ENCODE measurements around the gene RPS2.

The RPS2 gene

DNA sequence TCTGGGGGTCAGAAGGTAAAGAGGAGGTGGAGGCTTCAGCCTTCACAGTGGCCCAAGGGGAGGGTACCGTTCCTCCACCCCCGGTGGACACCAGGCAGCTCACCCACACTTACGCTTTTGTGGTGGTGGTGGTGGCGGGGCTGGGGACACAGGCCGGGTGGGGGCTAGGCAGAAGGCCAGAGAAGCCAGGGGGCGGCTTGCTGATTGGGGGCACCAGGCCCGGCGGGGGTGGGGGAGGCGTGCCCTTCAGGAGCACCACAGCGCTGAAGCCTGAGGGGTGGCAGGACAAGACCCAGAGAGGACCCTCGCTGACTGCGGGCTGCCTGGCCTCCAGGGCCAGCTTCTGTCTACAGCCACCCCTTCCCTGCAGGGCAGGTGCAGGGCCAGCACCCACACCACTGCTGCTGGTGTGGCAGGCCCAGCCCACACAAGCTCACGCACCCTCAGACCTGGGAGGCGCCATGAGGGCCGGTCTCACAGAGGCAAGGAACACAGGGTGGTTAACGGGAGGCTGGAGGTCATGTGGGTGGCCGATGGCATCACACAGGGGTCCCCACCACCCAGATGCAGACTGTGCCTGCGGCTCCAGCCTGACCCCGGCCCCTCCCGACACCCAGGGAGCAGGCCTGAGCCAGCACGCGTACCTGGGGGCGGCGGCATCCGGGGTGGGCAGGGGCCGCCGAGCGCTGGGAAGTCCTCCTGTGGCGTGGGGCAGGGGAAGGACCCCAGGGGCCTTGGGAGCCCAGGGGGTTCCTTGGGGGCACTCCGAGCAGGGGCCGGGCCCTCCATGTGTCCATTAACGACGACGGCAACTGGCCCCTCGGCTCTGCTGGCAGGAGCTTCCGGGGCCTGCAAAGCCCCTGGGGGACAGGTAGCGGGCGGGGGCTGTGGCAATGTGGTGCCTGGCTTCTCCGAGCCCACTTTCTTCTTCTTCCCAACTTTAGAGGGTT is 34.5 kb upstream of the RPS2 start:
- no peak for FAIRE-seq

DNA sequence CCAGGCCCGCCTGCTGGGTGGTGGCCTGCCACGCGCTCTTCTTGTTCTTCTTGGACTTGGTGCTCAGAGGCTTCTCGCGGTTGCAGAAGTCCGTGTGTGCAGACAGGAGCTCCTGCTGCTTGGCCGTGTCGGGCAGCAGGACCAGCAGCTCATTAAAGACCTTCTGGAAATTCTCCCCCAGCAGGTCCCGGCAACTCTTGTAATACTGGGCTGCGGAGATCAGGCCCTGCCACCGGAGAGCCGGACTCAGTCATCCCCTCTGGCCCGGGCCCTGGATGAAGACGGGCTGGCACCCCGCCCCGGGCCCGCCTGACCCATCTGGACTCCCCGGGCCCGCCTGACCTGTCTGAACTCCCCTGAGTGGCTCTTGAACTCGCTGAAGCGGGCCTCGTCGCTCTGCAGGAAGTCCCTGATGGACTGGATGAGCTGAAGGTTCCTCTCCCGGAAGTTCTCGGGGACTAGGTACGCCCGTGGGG is 33.8 kb upstream of the RPS2 start:
- FAIRE-seq: no peak

DNA sequence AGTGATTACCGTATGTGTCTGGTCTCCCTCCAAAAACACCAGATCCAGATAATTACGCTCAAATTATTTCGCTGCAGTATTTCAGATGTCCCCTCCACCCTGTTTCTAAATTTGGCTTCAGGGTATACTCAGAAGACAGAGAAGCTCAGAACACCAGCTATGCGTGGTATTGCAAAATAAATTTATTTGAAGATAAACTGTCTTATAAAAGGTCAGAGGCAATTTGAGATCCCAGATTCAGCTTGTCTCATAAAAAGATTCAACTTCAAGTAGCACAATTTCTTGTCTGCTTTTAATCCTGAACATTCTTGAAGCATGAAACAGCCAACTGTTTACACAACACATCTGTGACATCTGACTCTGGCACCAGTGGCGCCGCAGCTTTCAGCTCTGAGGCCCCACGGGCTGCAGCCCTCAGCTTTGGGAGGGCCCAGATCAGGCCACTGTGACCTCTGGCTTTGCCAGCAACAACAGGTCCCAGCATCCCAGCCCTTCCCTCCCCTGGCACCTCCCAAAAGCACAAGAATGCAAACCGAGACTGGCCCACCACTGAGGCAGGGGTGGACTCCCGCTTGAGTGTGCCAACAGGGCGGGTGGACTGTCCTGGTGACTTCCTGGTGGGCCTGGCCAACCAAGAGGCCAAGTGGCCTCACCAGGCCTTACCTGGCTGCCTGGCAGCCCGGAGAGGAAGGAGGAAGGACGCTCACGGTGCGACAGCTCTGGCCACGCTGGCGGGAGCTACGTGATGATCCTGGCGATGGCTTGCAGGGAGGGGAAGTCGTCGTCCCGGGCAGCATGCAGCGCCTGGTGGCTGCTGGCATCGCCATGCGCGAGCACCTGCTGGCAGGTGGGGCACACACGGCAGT is 33.1 kb upstream of the RPS2 start:
- no peak for FAIRE-seq

GRCh38 chr16:1993731-1994131 is 29.1 kb upstream of the RPS2 start:
- FAIRE-seq: no peak

DNA sequence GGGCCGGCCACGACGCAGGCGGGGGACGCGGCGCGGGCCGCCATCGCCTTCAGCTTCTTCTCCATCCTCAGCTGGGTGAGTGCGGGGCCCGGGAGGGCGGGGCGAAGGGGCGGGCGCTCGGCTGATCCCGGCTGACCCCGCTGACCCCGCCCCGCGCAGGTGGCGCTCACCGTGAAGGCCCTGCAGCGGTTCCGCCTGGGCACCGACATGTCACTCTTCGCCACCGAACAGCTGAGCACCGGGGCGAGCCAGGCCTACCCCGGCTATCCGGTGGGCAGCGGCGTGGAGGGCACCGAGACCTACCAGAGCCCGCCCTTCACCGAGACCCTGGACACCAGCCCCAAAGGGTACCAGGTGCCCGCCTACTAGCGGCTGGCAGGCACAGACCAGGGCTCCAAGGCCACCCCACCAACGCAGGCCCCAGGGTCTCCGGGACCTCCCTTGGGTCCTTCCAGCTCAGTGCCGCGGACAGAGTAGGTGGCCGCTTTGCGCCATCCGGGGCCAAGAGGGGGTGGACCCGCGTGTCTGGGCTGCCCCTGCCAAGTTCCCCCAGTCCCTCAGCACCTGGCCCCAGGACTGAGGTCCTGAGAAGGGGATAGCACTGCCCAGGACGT is 28.2 kb upstream of the RPS2 start:
- no peak for FAIRE-seq

GRCh38 chr16:1991948-1992703 is 27.5 kb upstream of the RPS2 start:
- FAIRE-seq: no peak

DNA sequence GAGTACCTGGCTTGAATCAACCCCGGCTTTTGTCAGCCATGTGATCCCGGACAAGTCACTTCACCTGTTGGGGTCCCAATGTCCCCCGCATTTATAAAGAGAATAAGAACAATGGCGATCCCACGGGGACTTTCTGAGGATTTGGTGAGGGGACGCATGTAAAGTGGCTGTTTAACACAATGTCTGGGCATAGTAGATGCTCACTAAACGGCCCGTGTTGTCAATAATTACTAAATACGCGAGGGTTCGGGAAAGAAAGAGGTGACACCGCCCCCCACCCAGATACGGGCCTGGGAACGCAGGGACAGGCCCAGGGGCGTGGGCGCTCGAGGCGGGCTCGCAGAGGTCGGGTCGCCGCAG is 26.9 kb upstream of the RPS2 start:
- FAIRE-seq: no peak

- FAIRE-seq: no peak
Measured at GRCh38 chr16:1991135-1991551, 26.5 kb upstream of the RPS2 start.

- no peak for FAIRE-seq
Measured at GRCh38 chr16:1990351-1991134, 25.9 kb upstream of the RPS2 start.

GRCh38 chr16:1990101-1990350 is 25.4 kb upstream of the RPS2 start:
- no peak for FAIRE-seq

DNA sequence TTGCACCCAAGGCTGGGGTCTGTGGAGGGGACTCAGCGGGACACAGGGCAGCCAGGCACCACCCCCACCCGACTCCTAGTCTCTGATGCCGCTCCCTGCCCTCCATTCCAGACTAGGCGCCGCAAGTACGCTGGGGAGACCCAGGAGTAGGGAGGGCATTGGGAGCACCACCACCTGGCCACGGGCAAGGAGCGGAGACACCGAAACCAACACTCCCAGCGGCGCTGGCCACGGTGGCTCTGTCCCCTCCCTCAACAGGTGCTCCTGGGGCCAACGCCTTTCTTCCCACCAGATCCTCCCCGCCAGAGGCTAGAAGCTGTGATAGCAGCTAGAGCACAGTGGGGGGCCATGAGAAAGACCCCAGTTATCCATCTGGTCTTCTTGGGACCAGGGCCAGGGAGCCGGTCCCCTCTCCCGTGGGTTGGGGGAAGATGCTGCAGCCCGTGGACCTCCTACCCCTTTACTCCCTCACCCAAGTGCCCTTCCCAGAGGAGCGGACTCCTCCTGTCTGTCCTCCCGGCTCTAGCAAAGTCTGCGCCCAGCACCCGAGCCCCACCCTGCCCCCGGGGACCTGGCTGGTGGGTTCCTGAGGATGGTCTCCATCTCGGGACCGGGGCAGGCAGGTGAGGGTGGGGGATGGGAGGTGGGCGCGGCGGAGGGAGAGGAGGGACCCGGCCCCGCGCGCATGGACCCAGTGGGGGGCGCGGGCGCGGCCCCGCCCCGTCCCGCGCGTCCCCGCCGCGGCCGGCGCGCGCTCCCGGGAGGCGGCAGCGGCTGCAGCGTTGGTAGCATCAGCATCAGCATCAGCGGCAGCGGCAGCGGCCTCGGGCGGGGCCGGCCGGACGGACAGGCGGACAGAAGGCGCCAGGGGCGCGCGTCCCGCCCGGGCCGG is 24.8 kb upstream of the RPS2 start, which contains the start of gene SYNGR3:
TSS of gene SYNGR3 (plus strand) at position 762 of the 892 bp plus-strand sequence. CDS start 133 bp downstream, outside the sequence.
- FAIRE-seq: no peak

DNA sequence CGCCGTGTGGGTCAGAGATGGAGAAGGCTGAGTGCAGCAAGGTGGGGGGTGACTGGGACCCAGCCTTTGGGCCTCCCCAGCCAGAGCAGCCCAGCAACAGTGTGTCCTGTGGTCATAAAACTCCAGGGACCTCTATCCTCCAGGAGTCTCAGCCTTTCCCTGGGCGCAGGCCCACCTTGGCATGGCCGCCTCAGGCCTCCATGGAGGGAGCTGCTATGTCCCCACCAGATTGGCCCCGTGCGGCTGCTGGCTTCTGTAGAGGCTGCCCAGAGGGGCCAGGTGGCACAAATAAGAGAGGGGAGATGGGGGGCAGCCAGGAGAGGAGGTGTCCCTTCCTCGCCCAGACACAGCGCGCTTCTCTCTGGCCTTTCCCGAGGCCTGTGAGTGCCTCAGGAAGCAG is 22.6 kb upstream of the RPS2 start:
- no peak for FAIRE-seq

GRCh38 chr16:1985466-1986150 is 21.0 kb upstream of the RPS2 start:
- no peak for FAIRE-seq

GRCh38 chr16:1984347-1985225 is 20.0 kb upstream of the RPS2 start:
- FAIRE-seq: no peak

DNA sequence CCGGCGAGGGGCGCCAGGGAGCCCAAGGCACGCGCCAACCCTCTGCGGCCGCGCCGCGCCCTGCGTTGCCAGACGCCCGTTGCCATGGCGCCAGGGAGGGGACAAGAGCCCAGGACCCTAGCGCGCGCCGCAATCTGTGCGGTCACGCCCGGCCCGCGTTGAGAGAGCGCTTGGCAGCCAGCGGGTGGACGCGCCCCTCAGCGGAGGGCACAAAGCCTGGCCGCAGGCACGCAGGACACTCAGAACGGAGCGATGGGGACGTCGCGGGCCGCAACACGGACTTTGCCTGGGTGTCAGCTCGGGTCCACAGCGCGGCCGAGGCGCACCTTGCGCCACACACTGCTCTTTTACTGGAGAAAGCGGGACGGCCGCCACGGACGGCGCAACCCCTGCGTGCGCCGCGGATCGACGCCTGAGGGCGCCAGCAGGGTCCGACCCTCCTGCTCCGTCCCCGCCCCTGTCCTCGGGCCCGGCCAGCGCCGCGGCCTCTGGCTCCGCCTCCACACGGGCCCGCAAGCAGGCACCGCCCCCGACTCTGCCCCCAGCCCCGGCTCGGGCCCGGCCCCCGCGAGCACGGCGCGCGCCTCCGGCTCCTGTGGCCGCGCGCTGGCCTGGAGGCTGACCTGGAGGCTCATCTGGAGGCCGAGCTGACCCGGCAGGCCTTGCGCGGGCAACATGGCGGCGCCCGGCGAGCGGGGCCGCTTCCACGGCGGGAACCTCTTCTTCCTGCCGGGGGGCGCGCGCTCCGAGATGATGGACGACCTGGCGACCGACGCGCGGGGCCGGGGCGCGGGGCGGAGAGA is 19.1 kb upstream of the RPS2 start, which contains the start of gene GFER:
TSS of gene GFER (plus strand) at position 650 of the 803 bp plus-strand sequence. CDS start at position 676, 26 bp downstream.
- FAIRE-seq: no peak

GRCh38 chr16:1982991-1983543 is 18.4 kb upstream of the RPS2 start:
- FAIRE-seq: no peak

DNA sequence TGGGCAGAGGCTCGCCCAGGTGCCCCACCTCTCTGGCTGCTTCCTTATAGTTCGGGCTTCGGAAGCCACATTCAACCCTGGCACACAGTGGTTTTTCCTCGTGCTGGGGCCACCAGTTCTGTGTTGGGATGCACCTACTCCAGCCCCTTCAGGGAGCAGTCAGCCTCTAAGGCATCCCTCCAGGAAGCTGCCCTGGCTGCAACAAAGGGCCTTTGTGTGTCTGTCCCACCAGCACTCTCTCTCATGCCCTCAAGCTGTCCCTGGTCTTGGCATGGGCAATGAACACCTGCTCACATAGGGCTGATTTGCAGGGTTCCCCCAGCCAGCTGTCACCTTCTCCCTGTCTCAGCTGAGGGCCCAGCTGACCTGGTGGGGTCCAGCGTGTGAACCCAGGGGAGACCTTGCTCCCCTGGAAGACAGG is 17.4 kb upstream of the RPS2 start:
- no peak for FAIRE-seq
